OCI-LY3 (cell line): ENCODE data around the gene CYP2E1.

Source experiments
- H2AFZ ChIP-seq: fragments of 200-600, 300-600 bp; shearing (Covaris generic); 2 replicates; pipeline ENCODE4 v1.6.0; 2014; ENCODE audit warnings: antibody characterized with exemption, low read depth, low read length
- H3K27ac ChIP-seq: fragments of 200-600, 300-600 bp; sonication (generic); 2 replicates; pipeline ENCODE4 v1.5.1; 2014; ENCODE audit warnings: mild to moderate bottlenecking, low read length, moderate library complexity, mixed read lengths
- H3K27me3 ChIP-seq: fragments of 200-600, 300-600 bp; sonication (generic); 2 replicates; pipeline ENCODE4 v1.6.1; 2014; ENCODE audit warnings: low read depth, low read length, mixed read lengths
- H3K36me3 ChIP-seq: fragments of 200-600, 300-600 bp; sonication (generic); replicated peaks from 2 replicates; pipeline ENCODE3; 2014; ENCODE audit warnings: low read depth, low read length, mixed read lengths
- H3K4me1 ChIP-seq: fragments of 300-600, 200-600 bp; sonication (generic); 2 replicates; pipeline ENCODE4 v1.6.1; 2014; ENCODE audit warnings: low read length, mixed read lengths
- H3K4me2 ChIP-seq: fragments of 200-600, 300-600 bp; sonication (generic); 2 replicates; pipeline ENCODE4 v1.6.1; 2014; ENCODE audit warnings: low read length, mixed read lengths
- H3K4me3 ChIP-seq: fragments of 300-600, 200-600 bp; sonication (generic); 2 replicates; pipeline ENCODE4 v1.5.1; 2014; ENCODE audit warnings: antibody characterized with exemption, mild to moderate bottlenecking, low read length, moderate library complexity
- H3K79me2 ChIP-seq: fragments of 300-600, 200-600 bp; shearing (Covaris generic); 2 replicates; pipeline ENCODE4 v1.6.1; 2014; ENCODE audit warnings: mild to moderate bottlenecking, low read length, mixed read lengths
- H3K9ac ChIP-seq: fragments of 300-600, 200-600 bp; shearing (Covaris generic); 2 replicates; pipeline ENCODE4 v1.6.0; 2014; ENCODE audit warnings: mild to moderate bottlenecking, low read length, moderate library complexity
- H3K9me3 ChIP-seq: fragments of 200-600, 300-600 bp; shearing (Covaris generic); 2 replicates; pipeline ENCODE4 v1.6.1; 2014; ENCODE audit warnings: low read length, mixed read lengths; ENCODE audit not compliant: insufficient read depth
- H4K20me1 ChIP-seq: fragments of 200-600, 300-600 bp; sonication (generic); 2 replicates; pipeline ENCODE4 v1.6.1; 2016; ENCODE audit warnings: low read length, mixed read lengths; ENCODE audit not compliant: insufficient read depth
- CTCF ChIP-seq: fragments of 200-600, 300-600 bp; sonication (generic); IDR thresholded peaks from 2 replicates; pipeline ENCODE4 v1.5.1; 2014; ENCODE audit warnings: antibody characterized with exemption, low read length, low read depth
- EZH2phosphoT487 ChIP-seq: fragments of 200-600 bp; shearing (Covaris generic); IDR thresholded peaks from 2 replicates; pipeline ENCODE4 v1.6.1; 2018; ENCODE audit warnings: antibody characterized with exemption, mixed run types, low read depth

Gene CYP2E1

DNA sequence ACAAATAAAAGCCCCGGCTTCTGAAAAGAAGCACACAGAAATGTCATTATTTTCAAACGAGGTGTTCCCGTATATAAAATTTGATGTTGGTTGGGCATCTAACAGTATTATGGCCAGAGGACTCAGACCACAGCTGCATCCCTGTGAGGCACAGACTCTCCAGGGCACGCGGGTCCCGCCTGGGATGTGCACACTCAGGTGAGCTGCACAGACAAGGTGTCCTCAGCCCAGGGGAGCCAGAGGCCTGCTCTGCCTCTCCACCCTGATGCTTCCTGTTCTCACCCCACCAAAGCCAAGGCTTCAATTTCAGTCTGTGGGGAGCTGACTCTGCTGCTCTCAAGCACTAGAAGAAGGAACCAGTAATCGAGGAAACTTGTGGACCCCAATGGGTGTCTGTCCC lies 1.7 kb upstream of the CYP2E1 start:
- no peaks in the 10 kb centered on the region for H4K20me1 ChIP-seq
- H3K36me3 ChIP-seq, result no peaks in the 10 kb centered on the region
- no peak overlapping the region for H3K4me3 ChIP-seq
- H3K79me2 ChIP-seq, result no peaks in the 10 kb centered on the region
- H3K4me1 ChIP-seq, result no peaks in the 10 kb centered on the region; the same call in 1 of the 2 replicates
- H3K27me3 ChIP-seq, result no peaks in the 10 kb centered on the region
- no peak overlapping the region for H3K9ac ChIP-seq
- no peak overlapping the region for H3K27ac ChIP-seq
- H2AFZ ChIP-seq, result no peak overlapping the region
- H3K4me2 ChIP-seq, result no peak overlapping the region
- TF ChIP-seq CTCF (no peak), EZH2phosphoT487 (no peak)
- H3K9me3 ChIP-seq, result peaks cover 3% of the 10 kb centered on the region; the same call in 1 of the 2 replicates

GRCh38 chr10:133527771-133528271 lies 658 bp downstream of the CYP2E1 start:
- Histone ChIP-seq H3K9ac (no peak overlapping the region), H4K20me1 (no peaks in the 10 kb centered on the region), H3K4me2 (no peak overlapping the region), H3K79me2 (no peaks in the 10 kb centered on the region), H3K36me3 (no peaks in the 10 kb centered on the region), H2AFZ (no peak overlapping the region), H3K27me3 (no peaks in the 10 kb centered on the region), H3K4me3 (no peak overlapping the region), H3K4me1 (no peaks in the 10 kb centered on the region), H3K27ac (no peak overlapping the region), H3K9me3 (peaks cover 3% of the 10 kb centered on the region; the same call in 1 of the 2 replicates)
- no peak for TF ChIP-seq CTCF
- no peak for TF ChIP-seq EZH2phosphoT487

GRCh38 chr10:133528296-133528844 lies 1.2 kb downstream of the CYP2E1 start:
- Histone ChIP-seq H3K4me3 (no peak overlapping the region), H2AFZ (no peak overlapping the region), H3K9me3 (0 out of 2 replicates have a peak, but pooled peaks cover 3% of the 10 kb centered on the region), H3K36me3 (no peaks in the 10 kb centered on the region), H3K9ac (no peak overlapping the region), H3K79me2 (no peaks in the 10 kb centered on the region), H3K27ac (no peak overlapping the region), H3K4me1 (no peaks in the 10 kb centered on the region), H3K27me3 (no peaks in the 10 kb centered on the region), H4K20me1 (no peaks in the 10 kb centered on the region), H3K4me2 (no peak overlapping the region)
- no peak for TF ChIP-seq EZH2phosphoT487
- no peak for TF ChIP-seq CTCF

- H3K27ac ChIP-seq, result no peak overlapping the region
- no peak overlapping the region for H3K9ac ChIP-seq
- H3K9me3 ChIP-seq, result no peaks in the 10 kb centered on the region
- TF ChIP-seq EZH2phosphoT487 (no peak), CTCF (no peak)
- no peaks in the 10 kb centered on the region for H3K27me3 ChIP-seq
- no peaks in the 10 kb centered on the region for H3K79me2 ChIP-seq
- H3K4me3 ChIP-seq, result no peak overlapping the region
- no peaks in the 10 kb centered on the region for H4K20me1 ChIP-seq
- H3K4me1 ChIP-seq, result no peaks in the 10 kb centered on the region
- H3K4me2 ChIP-seq, result no peak overlapping the region
- H2AFZ ChIP-seq, result no peak overlapping the region
- H3K36me3 ChIP-seq, result no peaks in the 10 kb centered on the region
These were observed 1.8 kb downstream of the CYP2E1 start for GRCh38 chr10:133528845-133529575.
